ENCODE data around the gene DPT.

GRCh38 chr1:168762473-168762872 lies 33.5 kb upstream of the DPT start:
- TF ChIP-seq POLR2AphosphoS5 (IDR thresholded peaks at IDR 0.05; ENCODE audit: low read depth, low read length) (no peak), CTCF (IDR thresholded peaks at IDR 0.05) (no peak), RCOR1 (IDR thresholded peaks at IDR 0.05; ENCODE audit: low read length) (no peak), MAX (IDR thresholded peaks at IDR 0.05; ENCODE audit: low read depth) (no peak), USF2 (IDR thresholded peaks at IDR 0.05; ENCODE audit: borderline replicate concordance, low read depth, low read length) (no peak), YY1 (IDR thresholded peaks at IDR 0.05; ENCODE audit: low read depth) (no peak)

All from SK-N-SH (cell line).